ENCODE results near the gene ST6GALNAC1. TPM values are rescaled to one million over a fixed set of nuclear protein-coding genes. Genes with fewer than 3 reads are reported as not detected.

ST6GALNAC1 gene
- total and polyA plus RNA-seq, 2 of the 13 experiments (the other 11 are each of a cell fraction or from before 2014, with no cell fraction given), result not detected

- TF ChIP-seq PHF20 (CRISPR knock-in tag; IDR thresholded peaks at IDR 0.05) (no peak), RAD51 (IDR thresholded peaks at IDR 0.05; ENCODE audit: borderline replicate concordance) (no peak), ZFP82 (CRISPR knock-in tag; IDR thresholded peaks at IDR 0.05; ENCODE audit: borderline replicate concordance) (no peak), XRCC5 (optimal IDR thresholded peaks at IDR 0.05; ENCODE audit: low read length) (peak; percentile 59), SAP130 (CRISPR knock-in tag; IDR thresholded peaks at IDR 0.05; ENCODE audit: low read depth) (peak; percentile 46), ZBTB21 (CRISPR knock-in tag; IDR thresholded peaks at IDR 0.05) (no peak), ZGPAT (CRISPR knock-in tag; IDR thresholded peaks at IDR 0.05) (peak; percentile 35; the same call in 1 of the 2 replicates), ZNF687 (CRISPR knock-in tag; IDR thresholded peaks at IDR 0.05) (peak; percentile 43; the same call in 1 of the 2 replicates), TGIF2 (CRISPR knock-in tag; IDR thresholded peaks at IDR 0.05) (peak; percentile 58; the same call in 1 of the 2 replicates)
- TF ChIP-seq, protein P1, sequence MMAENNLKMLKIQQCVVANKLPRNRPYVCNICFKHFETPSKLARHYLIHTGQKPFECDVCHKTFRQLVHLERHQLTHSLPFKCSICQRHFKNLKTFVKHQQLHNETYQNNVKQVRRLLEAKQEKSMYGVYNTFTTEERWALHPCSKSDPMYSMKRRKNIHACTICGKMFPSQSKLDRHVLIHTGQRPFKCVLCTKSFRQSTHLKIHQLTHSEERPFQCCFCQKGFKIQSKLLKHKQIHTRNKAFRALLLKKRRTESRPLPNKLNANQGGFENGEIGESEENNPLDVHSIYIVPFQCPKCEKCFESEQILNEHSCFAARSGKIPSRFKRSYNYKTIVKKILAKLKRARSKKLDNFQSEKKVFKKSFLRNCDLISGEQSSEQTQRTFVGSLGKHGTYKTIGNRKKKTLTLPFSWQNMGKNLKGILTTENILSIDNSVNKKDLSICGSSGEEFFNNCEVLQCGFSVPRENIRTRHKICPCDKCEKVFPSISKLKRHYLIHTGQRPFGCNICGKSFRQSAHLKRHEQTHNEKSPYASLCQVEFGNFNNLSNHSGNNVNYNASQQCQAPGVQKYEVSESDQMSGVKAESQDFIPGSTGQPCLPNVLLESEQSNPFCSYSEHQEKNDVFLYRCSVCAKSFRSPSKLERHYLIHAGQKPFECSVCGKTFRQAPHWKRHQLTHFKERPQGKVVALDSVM (CRISPR knock-in tag; IDR thresholded peaks at IDR 0.05), result no peak
- TF ChIP-seq, protein P2, sequence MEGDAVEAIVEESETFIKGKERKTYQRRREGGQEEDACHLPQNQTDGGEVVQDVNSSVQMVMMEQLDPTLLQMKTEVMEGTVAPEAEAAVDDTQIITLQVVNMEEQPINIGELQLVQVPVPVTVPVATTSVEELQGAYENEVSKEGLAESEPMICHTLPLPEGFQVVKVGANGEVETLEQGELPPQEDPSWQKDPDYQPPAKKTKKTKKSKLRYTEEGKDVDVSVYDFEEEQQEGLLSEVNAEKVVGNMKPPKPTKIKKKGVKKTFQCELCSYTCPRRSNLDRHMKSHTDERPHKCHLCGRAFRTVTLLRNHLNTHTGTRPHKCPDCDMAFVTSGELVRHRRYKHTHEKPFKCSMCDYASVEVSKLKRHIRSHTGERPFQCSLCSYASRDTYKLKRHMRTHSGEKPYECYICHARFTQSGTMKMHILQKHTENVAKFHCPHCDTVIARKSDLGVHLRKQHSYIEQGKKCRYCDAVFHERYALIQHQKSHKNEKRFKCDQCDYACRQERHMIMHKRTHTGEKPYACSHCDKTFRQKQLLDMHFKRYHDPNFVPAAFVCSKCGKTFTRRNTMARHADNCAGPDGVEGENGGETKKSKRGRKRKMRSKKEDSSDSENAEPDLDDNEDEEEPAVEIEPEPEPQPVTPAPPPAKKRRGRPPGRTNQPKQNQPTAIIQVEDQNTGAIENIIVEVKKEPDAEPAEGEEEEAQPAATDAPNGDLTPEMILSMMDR (CRISPR knock-in tag; IDR thresholded peaks at IDR 0.05), result peak; percentile 94
- TF ChIP-seq, protein P3, sequence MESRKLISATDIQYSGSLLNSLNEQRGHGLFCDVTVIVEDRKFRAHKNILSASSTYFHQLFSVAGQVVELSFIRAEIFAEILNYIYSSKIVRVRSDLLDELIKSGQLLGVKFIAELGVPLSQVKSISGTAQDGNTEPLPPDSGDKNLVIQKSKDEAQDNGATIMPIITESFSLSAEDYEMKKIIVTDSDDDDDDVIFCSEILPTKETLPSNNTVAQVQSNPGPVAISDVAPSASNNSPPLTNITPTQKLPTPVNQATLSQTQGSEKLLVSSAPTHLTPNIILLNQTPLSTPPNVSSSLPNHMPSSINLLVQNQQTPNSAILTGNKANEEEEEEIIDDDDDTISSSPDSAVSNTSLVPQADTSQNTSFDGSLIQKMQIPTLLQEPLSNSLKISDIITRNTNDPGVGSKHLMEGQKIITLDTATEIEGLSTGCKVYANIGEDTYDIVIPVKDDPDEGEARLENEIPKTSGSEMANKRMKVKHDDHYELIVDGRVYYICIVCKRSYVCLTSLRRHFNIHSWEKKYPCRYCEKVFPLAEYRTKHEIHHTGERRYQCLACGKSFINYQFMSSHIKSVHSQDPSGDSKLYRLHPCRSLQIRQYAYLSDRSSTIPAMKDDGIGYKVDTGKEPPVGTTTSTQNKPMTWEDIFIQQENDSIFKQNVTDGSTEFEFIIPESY (CRISPR knock-in tag; IDR thresholded peaks at IDR 0.05), result peak; percentile 64; the same call in 1 of the 2 replicates
- TF ChIP-seq, protein P4, sequence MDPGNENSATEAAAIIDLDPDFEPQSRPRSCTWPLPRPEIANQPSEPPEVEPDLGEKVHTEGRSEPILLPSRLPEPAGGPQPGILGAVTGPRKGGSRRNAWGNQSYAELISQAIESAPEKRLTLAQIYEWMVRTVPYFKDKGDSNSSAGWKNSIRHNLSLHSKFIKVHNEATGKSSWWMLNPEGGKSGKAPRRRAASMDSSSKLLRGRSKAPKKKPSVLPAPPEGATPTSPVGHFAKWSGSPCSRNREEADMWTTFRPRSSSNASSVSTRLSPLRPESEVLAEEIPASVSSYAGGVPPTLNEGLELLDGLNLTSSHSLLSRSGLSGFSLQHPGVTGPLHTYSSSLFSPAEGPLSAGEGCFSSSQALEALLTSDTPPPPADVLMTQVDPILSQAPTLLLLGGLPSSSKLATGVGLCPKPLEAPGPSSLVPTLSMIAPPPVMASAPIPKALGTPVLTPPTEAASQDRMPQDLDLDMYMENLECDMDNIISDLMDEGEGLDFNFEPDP (CRISPR knock-in tag; conservative IDR thresholded peaks at IDR 0.05), result no peak
These were observed 37.9 kb upstream of the ST6GALNAC1 start (continued) for GRCh38 chr17:76681222-76682137.

Measured in HepG2 (cell line).